Raji (cell line): ENCODE measurements around the gene PDE2A.

Source experiments
- POLR2A ChIP-seq: IDR thresholded peaks from 2 replicates; pipeline ENCODE4 v1.6.1; 2011; ENCODE audit warnings: low read depth, low read length, control low read depth; ENCODE audit not compliant: insufficient read depth

PDE2A gene

DNA sequence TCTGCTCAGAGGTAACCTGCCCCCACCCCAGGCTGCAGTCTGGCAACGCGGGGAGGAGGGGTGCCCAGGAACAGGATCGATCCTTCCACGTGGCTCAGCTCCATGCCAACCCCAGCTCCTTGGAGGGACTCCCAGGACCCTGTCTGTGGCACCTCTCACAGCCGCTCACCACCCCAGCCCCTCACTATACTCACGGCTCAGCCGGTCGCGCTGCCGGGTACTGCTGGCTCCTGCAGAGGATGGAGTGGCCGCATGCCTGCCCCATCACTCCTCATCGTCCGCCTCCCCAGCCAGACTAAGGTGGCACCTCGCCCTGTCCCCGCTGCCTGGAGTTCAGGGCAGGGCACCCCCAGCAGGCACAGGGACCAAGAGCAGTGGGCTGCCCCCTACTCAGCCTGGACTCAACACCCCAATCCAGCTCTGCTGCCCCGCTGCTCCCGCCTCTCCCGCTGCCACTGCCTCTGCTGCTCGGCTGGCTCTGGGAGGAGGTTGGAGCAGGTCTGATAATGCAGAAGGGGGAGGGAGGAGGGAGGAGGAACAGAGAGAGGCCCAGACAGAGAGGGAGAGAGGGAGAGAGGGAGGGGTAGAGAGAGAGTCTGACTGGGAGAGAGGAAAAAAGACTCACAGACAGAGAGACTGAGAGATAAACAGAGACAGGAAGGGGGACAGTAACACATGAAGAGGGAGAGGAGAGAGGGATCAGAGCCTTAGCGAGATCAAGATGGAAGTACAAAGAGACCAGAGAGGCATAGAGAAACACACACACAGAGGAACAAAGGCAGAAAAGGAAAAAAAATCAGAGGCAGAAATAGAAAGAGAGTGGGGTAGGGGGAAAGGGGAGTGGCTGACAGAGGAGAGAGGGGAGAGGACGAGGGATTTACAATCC, at the start of gene PDE2A:
PDE2A (minus strand) TSS at position 480 of the 886 bp plus-strand sequence; CDS start at position 265, 215 bp downstream.
- TF ChIP-seq POLR2A: no peak

DNA sequence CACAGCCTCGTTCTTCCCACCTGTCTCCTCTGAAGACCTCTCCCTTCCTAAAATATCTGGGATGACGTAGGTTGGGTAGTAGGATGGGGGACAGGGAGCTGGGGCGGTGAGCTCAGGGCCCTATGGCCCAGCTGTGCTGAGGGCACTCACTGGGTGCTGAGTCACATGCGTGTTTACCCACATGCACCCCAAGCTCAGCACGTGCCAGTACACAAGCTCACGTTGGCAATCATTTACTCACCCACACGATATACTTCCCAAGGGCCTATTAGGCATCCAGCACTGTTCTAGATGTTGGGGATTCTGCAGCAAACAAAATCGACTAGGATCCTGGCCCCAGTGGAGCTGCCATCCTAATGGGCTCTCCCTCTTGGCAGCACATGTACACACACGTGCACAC, 49.3 kb upstream of the PDE2A start:
- no peak for TF ChIP-seq POLR2A

DNA sequence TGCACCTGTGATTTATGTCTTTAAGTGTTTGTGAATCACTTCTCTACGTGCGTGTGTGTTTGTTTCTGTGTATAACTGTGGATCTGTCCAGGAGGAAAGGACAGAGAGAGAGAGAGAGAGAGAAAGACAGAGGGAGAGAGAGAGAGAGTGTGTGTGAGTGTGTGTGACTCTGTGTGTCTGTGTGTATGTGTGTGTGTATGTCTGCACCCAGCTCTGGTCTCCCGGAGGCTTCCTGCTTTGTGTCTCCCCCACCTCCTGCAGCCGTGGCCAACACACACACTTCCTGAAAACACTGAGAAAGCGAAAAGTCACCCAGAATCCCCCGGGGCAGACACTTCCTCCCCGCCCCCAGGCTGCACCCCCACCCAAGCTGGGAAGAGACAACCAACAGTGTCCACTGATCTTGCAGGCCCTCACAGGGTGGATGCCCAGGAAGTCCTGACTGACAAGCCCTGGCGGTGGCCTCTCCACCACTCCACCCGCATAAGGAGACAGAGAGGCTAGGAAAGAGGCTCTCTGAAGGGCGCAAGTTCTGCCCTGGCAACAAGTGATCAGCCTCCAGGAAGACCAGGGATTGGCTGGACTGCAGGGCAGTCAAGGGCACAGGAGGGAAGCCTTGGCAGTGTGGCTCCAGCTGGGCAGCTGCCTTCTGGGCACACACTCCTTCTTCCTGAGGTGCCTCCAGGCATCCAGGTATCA, 48.0 kb upstream of the PDE2A start:
- peak; percentile 80 for TF ChIP-seq POLR2A

GRCh38 chr11:72721689-72722049, 47.4 kb upstream of the PDE2A start:
- TF ChIP-seq POLR2A: no peak

GRCh38 chr11:72721276-72721675, 47.1 kb upstream of the PDE2A start:
- no peak for TF ChIP-seq POLR2A

- TF ChIP-seq POLR2A: no peak
Observed at GRCh38 chr11:72720784-72721183, 46.6 kb upstream of the PDE2A start.

GRCh38 chr11:72720047-72720446, 45.8 kb upstream of the PDE2A start:
- no peak for TF ChIP-seq POLR2A

GRCh38 chr11:72719551-72719950, 45.3 kb upstream of the PDE2A start:
- no peak for TF ChIP-seq POLR2A

- no peak for TF ChIP-seq POLR2A
Observed at GRCh38 chr11:72719144-72719543, 44.9 kb upstream of the PDE2A start.

GRCh38 chr11:72718101-72718501, 43.9 kb upstream of the PDE2A start:
- no peak for TF ChIP-seq POLR2A

DNA sequence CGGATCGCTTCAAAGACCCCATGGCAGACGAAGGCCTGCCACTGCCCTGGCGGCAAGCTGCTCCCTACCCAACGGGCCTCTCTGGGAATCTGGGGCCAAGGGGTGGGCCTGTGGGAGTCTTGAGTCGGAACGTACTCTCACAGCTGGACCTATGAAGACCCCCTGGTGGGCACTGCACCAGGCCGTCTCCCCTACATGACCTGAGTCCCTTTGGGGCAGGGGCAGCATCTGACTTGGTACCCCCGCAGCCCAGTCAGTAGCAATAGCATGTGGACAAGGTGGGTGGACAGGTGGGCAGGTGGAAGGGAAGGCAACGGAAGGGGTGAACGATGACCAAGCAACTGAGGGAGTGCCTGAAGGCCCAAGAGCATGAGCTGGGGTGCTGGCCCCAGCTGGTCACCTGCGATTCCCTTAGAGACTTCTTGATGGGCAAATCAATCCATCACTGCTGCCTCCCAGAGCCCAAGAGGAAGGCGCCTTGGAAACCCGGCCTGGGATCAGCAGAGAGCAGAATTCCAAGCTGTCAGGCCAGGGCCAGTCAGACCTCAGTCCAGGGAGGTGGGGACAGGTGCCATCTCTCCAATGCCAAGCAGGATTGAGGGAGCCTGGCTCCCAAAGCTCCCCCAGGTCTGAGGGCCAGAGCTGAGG, 42.7 kb upstream of the PDE2A start:
- TF ChIP-seq POLR2A: no peak

DNA sequence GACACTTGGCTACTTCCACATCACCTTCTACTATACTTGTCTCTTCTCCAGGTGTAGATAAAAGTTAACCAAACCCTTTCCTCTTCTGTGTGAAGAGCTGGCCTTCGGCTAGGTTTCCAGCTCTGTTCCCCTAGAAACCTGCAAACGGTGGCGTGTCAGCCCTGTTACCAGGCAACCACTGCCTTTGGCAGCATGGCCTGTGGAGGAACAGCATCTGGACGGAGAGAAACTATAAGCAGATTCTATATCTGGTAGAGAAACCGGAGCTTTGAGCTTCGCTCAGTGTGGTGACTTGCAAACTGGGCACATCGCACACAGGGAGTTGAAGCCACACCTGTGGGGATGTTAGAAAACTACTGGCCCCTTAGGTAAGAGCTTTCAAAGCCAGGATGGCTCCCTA, 42.1 kb upstream of the PDE2A start:
- no peak for TF ChIP-seq POLR2A

GRCh38 chr11:72712841-72713240, 38.6 kb upstream of the PDE2A start:
- no peak for TF ChIP-seq POLR2A

DNA sequence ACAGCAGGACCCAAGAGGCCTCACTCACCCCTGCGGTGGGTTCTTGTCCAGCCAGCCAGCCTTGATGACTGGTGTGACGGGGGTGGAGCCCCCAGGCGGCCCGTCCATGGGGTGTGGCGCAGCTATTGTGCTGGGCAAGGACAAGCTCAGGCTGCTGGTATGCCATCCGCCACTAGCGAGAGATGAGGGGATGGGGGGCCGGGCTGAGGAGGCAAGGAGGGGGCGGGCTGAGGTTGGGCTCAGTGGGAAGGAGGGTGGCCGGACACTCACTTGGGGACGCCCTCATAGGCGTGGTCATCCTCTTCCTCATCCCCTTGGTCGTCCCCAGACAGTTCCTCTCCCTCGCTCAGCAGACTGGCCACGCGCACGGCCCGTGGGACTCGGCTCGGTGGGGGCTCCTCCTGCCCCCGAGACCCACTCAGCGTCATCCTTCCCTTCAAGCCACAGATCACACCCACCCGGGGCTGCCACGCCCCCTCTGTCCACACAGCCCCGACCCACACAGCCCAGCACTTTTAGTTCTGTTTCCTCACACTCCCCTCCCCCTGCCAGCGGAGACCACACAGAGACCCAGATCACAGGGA, 38.0 kb upstream of the PDE2A start:
- no peak for TF ChIP-seq POLR2A

DNA sequence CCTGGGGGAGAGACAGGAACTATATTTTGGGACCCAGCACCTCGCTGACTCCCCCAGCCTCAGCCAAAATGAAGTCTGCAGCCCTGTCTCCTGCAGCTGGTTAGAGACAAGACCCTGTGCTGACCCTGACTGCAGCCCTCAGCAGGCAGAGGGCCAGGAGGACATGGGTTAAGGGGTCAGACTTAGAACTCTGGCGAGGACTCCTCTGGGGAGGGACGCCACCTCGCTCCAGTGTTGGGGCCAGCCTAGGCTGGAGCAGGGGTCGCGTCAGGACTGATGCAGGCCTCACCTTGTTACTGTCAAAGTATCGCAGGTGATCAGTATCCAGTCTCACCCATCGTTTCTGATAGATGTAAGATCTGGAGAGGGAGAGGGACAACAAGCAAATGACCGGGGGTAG, 36.9 kb upstream of the PDE2A start:
- TF ChIP-seq POLR2A: no peak

DNA sequence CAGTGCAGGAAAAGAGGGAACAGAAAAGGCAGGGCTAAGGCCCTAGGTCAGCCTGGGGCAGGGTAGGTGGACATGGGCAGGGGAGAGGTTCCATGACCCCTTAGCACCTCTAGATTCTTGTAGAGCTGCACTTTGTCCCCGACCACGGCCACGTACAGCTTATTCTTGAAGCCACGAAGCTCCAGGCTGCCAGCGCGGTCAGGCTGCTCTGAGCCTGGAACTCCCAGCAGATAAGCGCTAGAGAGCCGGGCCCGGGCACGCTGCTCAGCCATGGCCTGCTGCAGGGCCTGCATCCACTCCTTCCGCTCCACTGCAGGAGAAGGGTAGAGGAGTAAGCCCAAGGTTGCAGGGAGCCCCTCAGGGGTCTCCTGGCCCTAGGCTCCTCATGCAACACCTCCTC, 36.1 kb upstream of the PDE2A start:
- TF ChIP-seq POLR2A: no peak
